Neuronal stem cell (in vitro differentiated cells): Measurements from ENCODE around the gene TTBK1.

ENCODE experiments used
- DNase-seq: peaks from one replicate; pipeline ENCODE4 v3.0.0-alpha.2; 2013; ENCODE audit warnings: low spot score
- H2AFZ ChIP-seq: one replicate; pipeline ENCODE4 v1.6.1; 2013; ENCODE audit warnings: mild to moderate bottlenecking, low read length, inconsistent platforms
- H2AK5ac ChIP-seq: 2 replicates; pipeline ENCODE4 v1.6.1; 2013; ENCODE audit warnings: low read depth, mild to moderate bottlenecking, inconsistent platforms, low read length, moderate library complexity, mixed read lengths
- H2BK120ac ChIP-seq: 2 replicates; pipeline ENCODE4 v1.6.1; 2013; ENCODE audit warnings: low read depth, mild to moderate bottlenecking, inconsistent platforms, low read length, moderate library complexity, mixed read lengths
- H2BK12ac ChIP-seq: one replicate; pipeline ENCODE4 v1.6.1; 2013; ENCODE audit warnings: low read length, inconsistent platforms
- H2BK15ac ChIP-seq: 2 replicates; pipeline ENCODE4 v1.6.1; 2013; ENCODE audit warnings: mild to moderate bottlenecking, low read length, inconsistent platforms, mixed read lengths
- H2BK5ac ChIP-seq: one replicate; pipeline ENCODE4 v1.6.1; 2013; ENCODE audit warnings: inconsistent platforms, mild to moderate bottlenecking, low read length, moderate library complexity
- H3K14ac ChIP-seq: one replicate; pipeline ENCODE4 v1.6.1; 2013; ENCODE audit warnings: low read length, inconsistent platforms
- H3K18ac ChIP-seq: 2 replicates; pipeline ENCODE4 v1.6.1; 2013; ENCODE audit warnings: low read length, inconsistent platforms
- H3K23ac ChIP-seq: 2 replicates; pipeline ENCODE4 v1.6.1; 2013; ENCODE audit warnings: low read depth, mild to moderate bottlenecking, mixed read lengths, low read length, inconsistent platforms; ENCODE audit not compliant: poor library complexity
- H3K27ac ChIP-seq: replicated peaks from 3 replicates; pipeline ENCODE4 v1.5.1; 2013; ENCODE audit warnings: low read length, inconsistent platforms
- H3K27me3 ChIP-seq, 3 experiments: 2 replicates each; pipeline ENCODE4 v1.6.1; 2013; ENCODE audit warnings: low read length in 3 of 3, mild to moderate bottlenecking in 2 of 3, inconsistent platforms in 1 of 3, low read depth in 1 of 3, mixed read lengths in 1 of 3, moderate library complexity in 1 of 3; ENCODE audit not compliant: control insufficient read depth in 3 of 3, insufficient read depth in 3 of 3
- H3K36me3 ChIP-seq, 2 donors: replicated peaks in 1 of 2; 2 replicates each; pipeline ENCODE4 v1.6.1; 2013; ENCODE audit warnings: low read length in 2 of 2; ENCODE audit not compliant: control insufficient read depth in 2 of 2, insufficient read depth in 2 of 2
- H3K4ac ChIP-seq: 2 replicates; pipeline ENCODE4 v1.6.1; 2013; ENCODE audit warnings: inconsistent platforms, mild to moderate bottlenecking, low read length, moderate library complexity
- H3K4me1 ChIP-seq, 2 donors: 1 replicate in 1 of 2; 2 replicates in 1 of 2; pipeline ENCODE4 v1.6.1; 2013; ENCODE audit warnings: low read length in 2 of 2, low read depth in 1 of 2; ENCODE audit not compliant: control insufficient read depth in 2 of 2, insufficient read depth in 1 of 2
- H3K4me2 ChIP-seq: one replicate; pipeline ENCODE4 v1.6.1; 2013; ENCODE audit warnings: mild to moderate bottlenecking, low read length, inconsistent platforms; ENCODE audit not compliant: insufficient read depth, poor library complexity, severe bottlenecking
- H3K4me3 ChIP-seq, 2 donors: 2 replicates each; pipeline ENCODE4 v1.5.1; 2013; ENCODE audit warnings: low read length in 2 of 2, mild to moderate bottlenecking in 2 of 2, inconsistent platforms in 1 of 2, moderate library complexity in 1 of 2
- H3K79me1 ChIP-seq: one replicate; pipeline ENCODE4 v1.6.1; 2013; ENCODE audit warnings: low read depth, mild to moderate bottlenecking, inconsistent platforms, low read length, moderate library complexity
- H3K9ac ChIP-seq: one replicate; pipeline ENCODE4 v1.6.1; 2013; ENCODE audit warnings: mild to moderate bottlenecking, low read depth, low read length, inconsistent platforms; ENCODE audit not compliant: poor library complexity
- H3K9me3 ChIP-seq, 2 donors: replicated peaks in 1 of 2; 2 replicates each; pipeline versions ENCODE3 to v1.6.1; 2013; ENCODE audit warnings: low read length in 2 of 2, mild to moderate bottlenecking in 2 of 2, inconsistent platforms in 1 of 2, low read depth in 1 of 2, mixed read lengths in 1 of 2, moderate library complexity in 1 of 2; ENCODE audit not compliant: control insufficient read depth in 2 of 2, insufficient read depth in 1 of 2
- H4K8ac ChIP-seq: one replicate; pipeline ENCODE4 v1.6.1; 2013; ENCODE audit warnings: low read depth, mild to moderate bottlenecking, inconsistent platforms, low read length, moderate library complexity
- H4K91ac ChIP-seq: one replicate; pipeline ENCODE4 v1.6.1; 2013; ENCODE audit warnings: low read length, low read depth, mild to moderate bottlenecking, inconsistent platforms; ENCODE audit not compliant: poor library complexity
- WGBS, 2 donors: extraction: QIAGEN DNeasy Blood & Tissue Kit; methylation state at CpG; one replicate each; pipeline ENCODE4 v1.1.7; 2013; ENCODE audit warnings: missing lambda C conversion rate in 2 of 2, mixed read lengths in 1 of 2; ENCODE audit not compliant: insufficient read length in 2 of 2, insufficient replicate concordance in 1 of 2; ENCODE audit errors: extremely low coverage in 2 of 2; 5-methylcytosine and 5-hydroxymethylcytosine counted together

TTBK1 gene

DNA sequence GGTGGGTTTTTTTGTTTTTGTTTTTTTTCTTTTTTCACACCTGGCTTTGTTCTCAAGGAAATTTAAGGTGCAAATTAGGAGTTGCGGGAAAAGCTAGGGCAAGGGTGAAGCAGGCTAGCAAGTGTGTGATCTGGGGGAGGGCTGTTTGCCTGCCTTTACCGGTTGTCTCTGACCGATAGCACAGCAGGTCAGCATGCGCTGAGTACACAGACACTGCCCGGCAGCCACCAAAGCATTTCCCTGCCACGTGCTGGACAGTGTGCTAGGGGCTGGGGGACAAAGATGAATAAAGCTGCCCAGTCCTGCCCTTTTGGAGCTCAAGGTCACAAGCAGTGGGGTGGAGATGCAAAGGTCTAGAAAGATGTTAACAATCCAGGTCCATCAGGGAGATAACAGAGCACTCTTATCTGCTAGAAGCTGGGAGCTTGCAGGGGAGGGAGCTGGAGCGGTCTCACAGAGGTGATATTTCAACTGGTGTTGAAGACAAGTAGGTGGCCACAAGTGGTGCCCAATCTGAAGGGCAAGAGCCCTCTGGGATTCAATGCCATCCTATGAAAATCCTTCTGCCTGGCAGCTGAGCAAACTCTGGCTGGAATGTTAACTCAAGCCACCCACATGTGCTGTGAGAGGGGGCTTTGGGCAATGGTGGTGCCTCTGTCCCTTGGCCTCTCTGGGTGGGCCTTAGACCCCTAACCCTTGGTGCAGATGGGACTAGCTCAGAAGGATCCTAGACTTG lies 24.5 kb downstream of the TTBK1 start:
- no peak for DNase-seq
- Histone ChIP-seq H3K36me3 (no peaks in the 10 kb centered on the region), H4K8ac (no peak overlapping the region), H3K23ac (no peak overlapping the region), H2BK120ac (no peak overlapping the region), H2BK12ac (no peak overlapping the region), H3K9me3 (no peaks in the 10 kb centered on the region), H4K91ac (no peak overlapping the region), H3K9ac (no peak overlapping the region), H3K27me3 (peaks cover 0 to 4% (median 0%) of the 10 kb centered on the region in 3 experiments), H2AFZ (peak overlapping the region; percentile 70), H3K4me3 (no peak overlapping the region), H2BK15ac (no peak overlapping the region), H3K79me1 (no peaks in the 10 kb centered on the region), H2AK5ac (no peak overlapping the region), H2BK5ac (no peak overlapping the region), H3K18ac (no peak overlapping the region), H3K4ac (no peak overlapping the region), H3K4me2 (no peak overlapping the region), H3K4me1 (peaks cover 14 to 18% of the 10 kb centered on the region in 2 donors), H3K27ac (no peak overlapping the region), H3K14ac (no peak overlapping the region)
- WGBS, 2 donors = no CpG with 5 or more reads among the region's 7 CpGs

DNA sequence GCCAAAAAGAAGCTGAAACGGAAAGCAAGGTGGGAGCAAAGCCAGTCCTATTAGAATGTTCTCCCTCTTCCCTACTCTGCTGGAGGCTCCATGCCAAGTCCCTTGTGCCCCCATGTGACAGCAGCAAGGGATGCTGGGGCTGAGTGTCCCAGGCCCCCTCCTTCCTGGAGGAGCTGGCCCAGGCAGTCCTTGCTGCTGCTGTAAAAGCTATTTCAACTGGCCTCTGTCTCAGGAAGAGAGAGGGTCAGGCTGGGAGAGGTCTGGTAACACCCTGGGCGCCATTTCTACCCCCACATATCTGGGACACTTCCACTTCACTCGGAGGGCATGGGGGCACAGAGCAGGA lies 25.0 kb downstream of the TTBK1 start:
- H2AK5ac ChIP-seq = no peak overlapping the region
- peaks cover 0 to 4% (median 2%) of the 10 kb centered on the region in 3 experiments for H3K27me3 ChIP-seq
- H3K9ac ChIP-seq = no peak overlapping the region
- H3K79me1 ChIP-seq = no peaks in the 10 kb centered on the region
- WGBS, 2 donors = no CpG with 5 or more reads among the region's 3 CpGs
- no peak overlapping the region for H2BK5ac ChIP-seq
- H3K27ac ChIP-seq = no peak overlapping the region
- no peak overlapping the region for H3K4ac ChIP-seq
- H3K23ac ChIP-seq = no peak overlapping the region
- no peak overlapping the region for H3K4me3 ChIP-seq
- no peaks in the 10 kb centered on the region for H3K36me3 ChIP-seq
- no peak overlapping the region for H3K4me2 ChIP-seq
- H2AFZ ChIP-seq = peak overlapping the region; percentile 70
- H2BK15ac ChIP-seq = no peak overlapping the region
- no peak overlapping the region for H4K8ac ChIP-seq
- no peaks in the 10 kb centered on the region for H3K9me3 ChIP-seq
- H3K14ac ChIP-seq = no peak overlapping the region
- peaks cover 14 to 18% of the 10 kb centered on the region in 2 donors for H3K4me1 ChIP-seq
- DNase-seq = no peak
- no peak overlapping the region for H4K91ac ChIP-seq
- H2BK12ac ChIP-seq = no peak overlapping the region
- no peak overlapping the region for H2BK120ac ChIP-seq
- no peak overlapping the region for H3K18ac ChIP-seq

DNA sequence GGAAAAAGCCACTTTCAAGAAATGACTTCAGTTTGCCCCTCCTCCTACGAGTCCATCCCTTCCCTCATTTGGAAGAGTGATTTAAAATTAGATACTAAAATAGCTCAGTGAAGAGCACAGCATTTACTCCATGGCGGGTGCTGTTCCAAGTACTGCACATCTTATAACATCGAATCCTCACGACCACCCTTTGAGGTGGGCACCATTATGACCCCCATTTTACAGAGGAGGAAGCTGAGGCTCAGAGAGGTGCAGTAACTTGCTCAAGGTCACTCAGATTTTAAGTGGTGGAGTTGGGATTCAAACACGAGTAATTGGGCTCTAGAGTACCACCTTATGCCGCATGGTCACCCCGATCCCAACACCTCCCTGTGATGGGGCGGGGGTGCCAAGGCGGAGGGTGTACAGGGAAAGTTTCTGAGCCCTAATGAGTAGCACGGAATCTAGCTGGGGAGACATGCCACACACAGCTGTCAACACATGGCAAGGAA lies 25.5 kb downstream of the TTBK1 start:
- WGBS, 2 donors = no CpG with 5 or more reads among the region's 10 CpGs

DNA sequence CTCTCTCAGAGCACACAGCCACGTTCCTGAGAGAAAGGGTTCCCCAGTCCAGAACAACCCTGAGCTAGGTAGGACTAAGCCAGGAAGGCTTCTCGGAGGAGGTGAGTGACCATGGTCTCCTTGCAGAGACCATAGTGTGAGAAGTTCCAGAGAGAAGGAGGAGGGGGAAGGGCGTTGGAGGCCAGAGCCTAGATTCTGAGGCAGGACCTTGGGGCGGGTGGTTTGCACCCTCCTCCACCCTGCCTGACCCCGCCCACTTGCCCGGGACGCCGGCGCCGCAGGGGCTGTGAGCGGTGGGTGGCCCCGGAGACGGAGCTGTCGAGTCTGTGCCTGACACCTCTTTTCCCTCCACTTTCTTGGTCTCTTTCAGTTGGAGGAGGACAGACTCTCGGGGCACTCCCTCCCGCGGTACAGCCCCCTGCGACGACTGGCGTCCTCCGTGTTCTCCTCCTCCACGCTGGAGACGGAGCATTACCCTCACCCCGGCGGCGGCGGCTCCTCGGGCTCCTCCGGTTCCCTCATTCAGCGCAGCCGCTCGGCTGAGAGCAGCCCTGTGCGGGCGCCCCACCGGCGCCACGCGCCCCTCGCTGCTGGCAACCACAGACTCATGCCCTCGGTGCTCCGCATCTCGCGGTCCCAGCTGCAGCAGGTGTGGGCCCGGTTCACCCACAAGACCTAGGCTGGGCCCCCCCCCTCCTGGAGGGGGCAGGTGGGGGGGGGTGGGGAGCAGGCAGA lies 26.2 kb downstream of the TTBK1 start:
- Histone ChIP-seq H2AK5ac (no peak overlapping the region), H3K4me2 (peak overlapping the region; percentile 40), H2BK12ac (peak overlapping the region; percentile 24), H3K36me3 (no peaks in the 10 kb centered on the region), H3K9ac (no peak overlapping the region), H3K18ac (peak overlapping the region; percentile 84), H3K9me3 (no peaks in the 10 kb centered on the region), H2BK5ac (peak overlapping the region; percentile 20), H2BK120ac (no peak overlapping the region), H3K23ac (peak overlapping the region; percentile 25), H3K27ac (no peak overlapping the region), H3K14ac (peak overlapping the region; percentile 9), H3K79me1 (no peaks in the 10 kb centered on the region), H2BK15ac (no peak overlapping the region), H3K27me3 (peaks cover 0 to 13% (median 10%) of the 10 kb centered on the region in 3 experiments), H3K4ac (no peak overlapping the region), H4K8ac (no peak overlapping the region), H3K4me3 (no peak overlapping the region), H2AFZ (no peak overlapping the region), H3K4me1 (peaks cover 14 to 18% of the 10 kb centered on the region in 2 donors), H4K91ac (no peak overlapping the region)
- no peak for DNase-seq
- no CpG with 5 or more reads among the region's 44 CpGs for WGBS, 2 donors

More for the DNA sequence above, 25.5 kb downstream of the TTBK1 start:
- Histone ChIP-seq H3K27ac (no peak overlapping the region), H3K23ac (peak overlapping the region; percentile 25), H3K27me3 (peaks cover 0 to 7% (median 4%) of the 10 kb centered on the region in 3 experiments), H3K36me3 (no peaks in the 10 kb centered on the region), H2BK15ac (no peak overlapping the region), H3K4ac (no peak overlapping the region), H3K4me3 (no peak overlapping the region), H3K9me3 (no peaks in the 10 kb centered on the region), H4K8ac (no peak overlapping the region), H2BK5ac (peak overlapping the region; percentile 20), H2AK5ac (no peak overlapping the region), H3K14ac (no peak overlapping the region), H3K4me2 (no peak overlapping the region), H4K91ac (no peak overlapping the region), H3K18ac (no peak overlapping the region), H2BK12ac (no peak overlapping the region), H3K9ac (no peak overlapping the region), H3K4me1 (peaks cover 14 to 18% of the 10 kb centered on the region in 2 donors), H3K79me1 (no peaks in the 10 kb centered on the region), H2BK120ac (no peak overlapping the region), H2AFZ (no peak overlapping the region)
- no peak for DNase-seq
